HepG2 (cell line): ENCODE measurements around the gene WSB1. TPM values are rescaled to one million over a fixed set of nuclear protein-coding genes. Genes with fewer than 3 reads are reported as not detected.
"Not testable (repeated sequence)": the region's sequence is repeated elsewhere in the genome, so short reads cannot be mapped to it uniquely, and the experiment has no call there.

ENCODE experiments used
- ATAC-seq: fragments of 200-7000 bp; cut with Tn5 transposase; 3 replicates; pipeline ENCODE4 v1.9.1; 2020; ENCODE audit warnings: mild to moderate bottlenecking, moderate library complexity
- BruUV-seq: library from RNA; stranded (reverse); fragments of 400-500 nt; replicated peaks from 2 replicates; lab custom pipeline; 2021; lab: Mats Ljungman, UMichigan
- CTCF ChIA-PET: fragments of 300-600 bp; formaldehyde crosslinking; extraction: SDS; loops from one replicate; lab custom pipeline; 2021; ENCODE audit warnings: low total read pairs, inconsistent platforms, low intra/inter-chr PET ratio; lab: Yijun Ruan, JAX
- POLR2A ChIA-PET: fragments of 350-600 bp; sonication (Branson Sonifier 250); formaldehyde crosslinking; loops from one replicate; lab custom pipeline; 2020; ENCODE audit warnings: antibody characterized with exemption, inconsistent platforms; lab: Yijun Ruan, JAX
- DNase-seq: peaks from one replicate; pipeline ENCODE4 v3.0.0-alpha.2; 2015; ENCODE audit warnings: low spot score
- FAIRE-seq: peaks from 3 replicates; lab custom pipeline; 2011; peaks lifted over from hg19 to GRCh38; lab: Jason Lieb, UNC
- H2AFZ ChIP-seq: one replicate; pipeline ENCODE4 v1.6.1; 2011; ENCODE audit warnings: low read length, inconsistent platforms
- H3K27ac ChIP-seq: fragments of 300-600 bp; 3 replicates; pipeline ENCODE4 v1.8.0; 2011; ENCODE audit warnings: mixed run types, mild to moderate bottlenecking, mixed read lengths, low read length, inconsistent platforms; ENCODE audit not compliant: insufficient read depth; ENCODE audit errors: extremely low read length
- H3K27me3 ChIP-seq, 2 experiments: fragments of 200-600 bp in 1 of 2; 2 replicates in 1 of 2; 3 replicates in 1 of 2; pipeline versions ENCODE4 v1.6.0 to v1.8.0; 2011; ENCODE audit warnings: low read length in 2 of 2, mild to moderate bottlenecking in 2 of 2, moderate library complexity in 2 of 2, inconsistent platforms in 1 of 2; ENCODE audit not compliant: insufficient read depth in 2 of 2, control insufficient read depth in 1 of 2
- H3K36me3 ChIP-seq, 2 experiments: fragments of 200-600 bp in 1 of 2; replicated peaks in 1 of 2; 2 replicates in 1 of 2; 3 replicates in 1 of 2; pipeline versions ENCODE4 v1.5.1 to v1.8.0; 2011; ENCODE audit warnings: low read length in 2 of 2, inconsistent platforms in 1 of 2; ENCODE audit not compliant: insufficient read depth in 2 of 2, control insufficient read depth in 1 of 2
- H3K4me1 ChIP-seq: 2 replicates; pipeline ENCODE4 v1.5.1; 2012; ENCODE audit warnings: low read length, inconsistent platforms; ENCODE audit not compliant: insufficient read depth
- H3K4me2 ChIP-seq: 2 replicates; pipeline ENCODE4 v1.6.0; 2011; ENCODE audit warnings: low read depth, low read length, inconsistent platforms
- H3K4me3 ChIP-seq, 3 experiments: fragments of 200-600 bp in 1 of 3; sonication (generic), shearing (Covaris generic) in 1 of 3; replicated peaks in 1 of 3; 2 replicates each; pipeline ENCODE4 v1.5.1; 2011 to 2016; ENCODE audit warnings: low read length in 3 of 3, inconsistent platforms in 2 of 3, low read depth in 2 of 3, mild to moderate bottlenecking in 2 of 3, control low read depth in 1 of 3, mixed read lengths in 1 of 3; ENCODE audit not compliant: insufficient read depth in 1 of 3
- H3K79me2 ChIP-seq: one replicate; pipeline ENCODE4 v1.6.1; 2011; ENCODE audit warnings: low read length, inconsistent platforms; ENCODE audit not compliant: insufficient read depth
- H3K9ac ChIP-seq: 2 replicates; pipeline ENCODE4 v1.6.0; 2011; ENCODE audit warnings: mild to moderate bottlenecking, low read depth, low read length, inconsistent platforms; ENCODE audit not compliant: insufficient read depth
- H3K9me3 ChIP-seq: 2 replicates; pipeline ENCODE4 v1.5.1; 2012; ENCODE audit warnings: mild to moderate bottlenecking, low read length
- H4K20me1 ChIP-seq: 2 replicates; pipeline ENCODE4 v1.6.0; 2011; ENCODE audit warnings: inconsistent platforms, mild to moderate bottlenecking, low read length, moderate library complexity; ENCODE audit not compliant: insufficient read depth
- CEBPB ChIP-seq: IDR thresholded peaks from 2 replicates; pipeline ENCODE4 v1.6.1; 2011; ENCODE audit warnings: low read depth, low read length, improper control_type of control experiment, borderline replicate concordance
- FOXK1 ChIP-seq: sonication (generic); formaldehyde crosslinking; IDR thresholded peaks from 2 replicates; pipeline ENCODE4 v1.4.0; 2020; ENCODE audit warnings: low read depth, missing genetic modification reagents, borderline replicate concordance
- GATAD2A ChIP-seq: IDR thresholded peaks from 2 replicates; pipeline ENCODE4 v1.6.1; 2016
- KDM1A ChIP-seq: IDR thresholded peaks from 2 replicates; pipeline ENCODE4 v1.6.1; 2016; ENCODE audit warnings: missing compliant biosample characterization
- NR2F1 ChIP-seq, 2 experiments: fragments of 450-650 bp in 1 of 2; formaldehyde crosslinking in 1 of 2; IDR thresholded peaks; 2 replicates each; pipeline versions ENCODE4 v1.5.0 to v1.6.1; 2016 to 2020; ENCODE audit warnings: mild to moderate bottlenecking in 1 of 2, missing compliant biosample characterization in 1 of 2, missing genetic modification reagents in 1 of 2, moderate library complexity in 1 of 2
- NR2F6 ChIP-seq, 2 experiments: IDR thresholded peaks; 2 replicates each; pipeline ENCODE4 v1.6.1; 2016; ENCODE audit warnings: antibody characterized with exemption in 1 of 2, mild to moderate bottlenecking in 1 of 2
- POGZ ChIP-seq: sonication (generic); formaldehyde crosslinking; IDR thresholded peaks from 2 replicates; pipeline ENCODE4 v1.4.0; 2020; ENCODE audit warnings: mild to moderate bottlenecking, missing genetic modification reagents
- RARA ChIP-seq: IDR thresholded peaks from 2 replicates; pipeline ENCODE4 v1.6.1; 2016; ENCODE audit warnings: missing genetic modification reagents, missing compliant biosample characterization
- RXRA ChIP-seq: sonication (generic); formaldehyde crosslinking; IDR thresholded peaks from 2 replicates; pipeline ENCODE4 v1.5.1; 2020; ENCODE audit warnings: missing genetic modification reagents
- SALL1 ChIP-seq: sonication (generic); formaldehyde crosslinking; IDR thresholded peaks from 2 replicates; pipeline ENCODE4 v1.8.0; 2022; ENCODE audit warnings: mild to moderate bottlenecking, missing genetic modification reagents
- SOX5 ChIP-seq: IDR thresholded peaks from 2 replicates; pipeline ENCODE4 v1.6.1; 2016; ENCODE audit warnings: borderline replicate concordance
- SOX6 ChIP-seq, 2 experiments: fragments of 450-650 bp in 1 of 2; sonication (generic) in 1 of 2; formaldehyde crosslinking in 1 of 2; IDR thresholded peaks; 2 replicates each; pipeline versions ENCODE4 v1.4.0 to v1.6.1; 2017 to 2020; ENCODE audit warnings: antibody characterized with exemption in 1 of 2, mild to moderate bottlenecking in 1 of 2, missing genetic modification reagents in 1 of 2
- SP5 ChIP-seq: IDR thresholded peaks from 2 replicates; pipeline ENCODE4 v1.6.1; 2016; ENCODE audit warnings: low read depth, borderline replicate concordance
- ZMYM2 ChIP-seq: sonication (generic); formaldehyde crosslinking; IDR thresholded peaks from 2 replicates; pipeline ENCODE4 v1.8.0; 2022; ENCODE audit warnings: mild to moderate bottlenecking, missing genetic modification reagents
- ZMYM3 ChIP-seq: sonication (generic); formaldehyde crosslinking; IDR thresholded peaks from 2 replicates; pipeline ENCODE4 v1.5.1; 2020; ENCODE audit warnings: mild to moderate bottlenecking, missing genetic modification reagents
- WGBS: methylation state at CpG from one replicate; pipeline ENCODE4 v1.1.6; 2017; ENCODE audit warnings: low lambda C conversion rate; 5-methylcytosine and 5-hydroxymethylcytosine counted together
- in situ Hi-C: cut with HindIII; loops from 2 replicates; pipeline ENCODE4 v1.10.0; 2017; ENCODE audit warnings: low pct_unique_long_range_greater_than_20kb; ENCODE audit not compliant: extremely low pct_ligation_motif_present
- intact Hi-C: fragments of 100-400 bp; cut with micrococcal nuclease; formaldehyde crosslinking; loops from one replicate; pipeline ENCODE4 v1.10.0; 2022; ENCODE audit not compliant: unreplicated experiment
- polyA plus RNA-seq, 8 experiments: library from polyadenylated mRNA; depleted of rRNA in 3 of 8; stranded (reverse) in 7 of 8; unstranded in 1 of 8; fragments of >200 nt; fragmentation: Illumina TruSeq in 4 of 8; extraction: Trizol in 4 of 8; gene quantifications; 2 replicates each; pipeline versions ENCODE4 v1.2.1 to v1.2.3, GENCODE V29; 2011 to 2016; ENCODE audit warnings: low read depth in 4 of 8, missing spikeins in 1 of 8, mixed read lengths in 1 of 8; ENCODE audit not compliant: insufficient read depth in 1 of 8
- total RNA-seq, 5 experiments: library from RNA; depleted of rRNA; stranded (reverse); fragments of >200 nt; fragmentation: Illumina TruSeq; extraction: Trizol; gene quantifications; 2 replicates each; pipeline ENCODE4 v1.2.3, GENCODE V29; 2016; ENCODE audit warnings: low read depth in 1 of 5
- TF ChIP-seq, protein P1 (sequence below): IDR thresholded peaks from 2 replicates; pipeline ENCODE4 v1.4.0; 2020; ENCODE audit warnings: mild to moderate bottlenecking, missing genetic modification reagents
- TF ChIP-seq, protein P2 (sequence below): sonication (generic); formaldehyde crosslinking; IDR thresholded peaks from 2 replicates; pipeline ENCODE4 v1.4.0; 2020; ENCODE audit warnings: missing genetic modification reagents, borderline replicate concordance
- TF ChIP-seq, protein P3 (sequence below): sonication (generic); formaldehyde crosslinking; IDR thresholded peaks from 2 replicates; pipeline ENCODE4 v1.5.0; 2020; ENCODE audit warnings: mild to moderate bottlenecking, missing genetic modification reagents

The WSB1 gene
- total and polyA plus RNA-seq, 2 of the 13 experiments (the other 11 are each of a cell fraction or from before 2014, with no cell fraction given) = 81.3 to 294 TPM

DNA sequence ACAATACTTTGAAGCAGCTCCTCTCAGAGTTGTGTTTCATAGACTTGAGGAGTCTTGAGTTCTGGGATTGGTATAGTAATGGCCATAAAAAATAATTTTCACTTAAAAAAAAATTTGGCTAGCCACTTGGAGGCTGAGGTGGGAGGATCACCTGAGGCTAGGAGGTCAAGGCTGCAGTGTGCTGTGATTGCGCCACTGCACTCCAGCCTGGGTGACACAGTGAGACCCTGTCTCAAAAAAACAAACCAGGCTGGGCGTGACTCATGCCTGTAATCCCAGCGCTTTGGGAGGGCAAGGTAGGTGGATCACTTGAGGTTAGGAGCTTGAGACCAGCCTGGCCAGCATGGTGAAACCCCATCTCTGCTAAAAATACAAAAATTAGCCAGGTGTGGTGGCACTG is 14.8 kb upstream of the WSB1 start:
- POLR2A ChIA-PET = interaction anchor here (2.3 kb wide), 1 partner anchor 15 kb away, joined by 11 read pairs; the partner anchor contains the start of gene WSB1
- BruUV-seq; ATAC-seq; H2AFZ ChIP-seq; H4K20me1 ChIP-seq; H3K27me3 ChIP-seq; FAIRE-seq; H3K27ac ChIP-seq; H3K4me3 ChIP-seq; H3K36me3 ChIP-seq; intact Hi-C loops; H3K9me3 ChIP-seq; H3K4me2 ChIP-seq; H3K79me2 ChIP-seq; in situ Hi-C loops; H3K9ac ChIP-seq; CTCF ChIA-PET; TF ChIP-seq SOX6 (IDR thresholded peaks at IDR 0.05): not testable (repeated sequence)
- DNase-seq = peak; percentile 31
- H3K4me1 ChIP-seq = peaks cover 17% of the 10 kb centered on the region
- WGBS = 18% methylated on average over 3 of the region's 3 CpGs
- 0 out of 2 replicates have a peak, but pooled peaks have one; percentile 17 for TF ChIP-seq SALL1 (CRISPR knock-in tag)
- TF ChIP-seq KDM1A = peak; percentile 26; the same call in 1 of the 2 replicates
- TF ChIP-seq POGZ (CRISPR knock-in tag) = 0 out of 2 replicates have a peak, but pooled peaks have one; percentile 47
- TF ChIP-seq SOX6 (CRISPR knock-in tag; IDR thresholded peaks at IDR 0.05) = peak; percentile 32; the same call in 1 of the 2 replicates
- TF ChIP-seq, protein P1, sequence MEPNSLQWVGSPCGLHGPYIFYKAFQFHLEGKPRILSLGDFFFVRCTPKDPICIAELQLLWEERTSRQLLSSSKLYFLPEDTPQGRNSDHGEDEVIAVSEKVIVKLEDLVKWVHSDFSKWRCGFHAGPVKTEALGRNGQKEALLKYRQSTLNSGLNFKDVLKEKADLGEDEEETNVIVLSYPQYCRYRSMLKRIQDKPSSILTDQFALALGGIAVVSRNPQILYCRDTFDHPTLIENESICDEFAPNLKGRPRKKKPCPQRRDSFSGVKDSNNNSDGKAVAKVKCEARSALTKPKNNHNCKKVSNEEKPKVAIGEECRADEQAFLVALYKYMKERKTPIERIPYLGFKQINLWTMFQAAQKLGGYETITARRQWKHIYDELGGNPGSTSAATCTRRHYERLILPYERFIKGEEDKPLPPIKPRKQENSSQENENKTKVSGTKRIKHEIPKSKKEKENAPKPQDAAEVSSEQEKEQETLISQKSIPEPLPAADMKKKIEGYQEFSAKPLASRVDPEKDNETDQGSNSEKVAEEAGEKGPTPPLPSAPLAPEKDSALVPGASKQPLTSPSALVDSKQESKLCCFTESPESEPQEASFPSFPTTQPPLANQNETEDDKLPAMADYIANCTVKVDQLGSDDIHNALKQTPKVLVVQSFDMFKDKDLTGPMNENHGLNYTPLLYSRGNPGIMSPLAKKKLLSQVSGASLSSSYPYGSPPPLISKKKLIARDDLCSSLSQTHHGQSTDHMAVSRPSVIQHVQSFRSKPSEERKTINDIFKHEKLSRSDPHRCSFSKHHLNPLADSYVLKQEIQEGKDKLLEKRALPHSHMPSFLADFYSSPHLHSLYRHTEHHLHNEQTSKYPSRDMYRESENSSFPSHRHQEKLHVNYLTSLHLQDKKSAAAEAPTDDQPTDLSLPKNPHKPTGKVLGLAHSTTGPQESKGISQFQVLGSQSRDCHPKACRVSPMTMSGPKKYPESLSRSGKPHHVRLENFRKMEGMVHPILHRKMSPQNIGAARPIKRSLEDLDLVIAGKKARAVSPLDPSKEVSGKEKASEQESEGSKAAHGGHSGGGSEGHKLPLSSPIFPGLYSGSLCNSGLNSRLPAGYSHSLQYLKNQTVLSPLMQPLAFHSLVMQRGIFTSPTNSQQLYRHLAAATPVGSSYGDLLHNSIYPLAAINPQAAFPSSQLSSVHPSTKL = peak; percentile 68
- TF ChIP-seq RXRA = 0 out of 2 replicates have a peak, but pooled peaks have one; percentile 29
- TF ChIP-seq ZMYM3 (CRISPR knock-in tag) = peak; percentile 57; the same call in 1 of the 2 replicates
- TF ChIP-seq SOX5 (CRISPR knock-in tag) = peak; percentile 31; the same call in 1 of the 2 replicates
- TF ChIP-seq GATAD2A (CRISPR knock-in tag) = peak; percentile 38; the same call in 1 of the 2 replicates
- TF ChIP-seq, protein P2, sequence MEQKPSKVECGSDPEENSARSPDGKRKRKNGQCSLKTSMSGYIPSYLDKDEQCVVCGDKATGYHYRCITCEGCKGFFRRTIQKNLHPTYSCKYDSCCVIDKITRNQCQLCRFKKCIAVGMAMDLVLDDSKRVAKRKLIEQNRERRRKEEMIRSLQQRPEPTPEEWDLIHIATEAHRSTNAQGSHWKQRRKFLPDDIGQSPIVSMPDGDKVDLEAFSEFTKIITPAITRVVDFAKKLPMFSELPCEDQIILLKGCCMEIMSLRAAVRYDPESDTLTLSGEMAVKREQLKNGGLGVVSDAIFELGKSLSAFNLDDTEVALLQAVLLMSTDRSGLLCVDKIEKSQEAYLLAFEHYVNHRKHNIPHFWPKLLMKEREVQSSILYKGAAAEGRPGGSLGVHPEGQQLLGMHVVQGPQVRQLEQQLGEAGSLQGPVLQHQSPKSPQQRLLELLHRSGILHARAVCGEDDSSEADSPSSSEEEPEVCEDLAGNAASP (CRISPR knock-in tag) = peak; percentile 43; the same call in 1 of the 2 replicates
- 0 out of 2 replicates have a peak, but pooled peaks have one; percentile 18 for TF ChIP-seq ZMYM2 (CRISPR knock-in tag)
- peak; percentile 26; the same call in 1 of the 2 replicates for TF ChIP-seq FOXK1 (CRISPR knock-in tag)
- peak; percentile 38 to 52; a peak in 2 of 4 replicates for TF ChIP-seq NR2F1 (CRISPR knock-in tag; IDR thresholded peaks at IDR 0.05)
- TF ChIP-seq, protein P3, sequence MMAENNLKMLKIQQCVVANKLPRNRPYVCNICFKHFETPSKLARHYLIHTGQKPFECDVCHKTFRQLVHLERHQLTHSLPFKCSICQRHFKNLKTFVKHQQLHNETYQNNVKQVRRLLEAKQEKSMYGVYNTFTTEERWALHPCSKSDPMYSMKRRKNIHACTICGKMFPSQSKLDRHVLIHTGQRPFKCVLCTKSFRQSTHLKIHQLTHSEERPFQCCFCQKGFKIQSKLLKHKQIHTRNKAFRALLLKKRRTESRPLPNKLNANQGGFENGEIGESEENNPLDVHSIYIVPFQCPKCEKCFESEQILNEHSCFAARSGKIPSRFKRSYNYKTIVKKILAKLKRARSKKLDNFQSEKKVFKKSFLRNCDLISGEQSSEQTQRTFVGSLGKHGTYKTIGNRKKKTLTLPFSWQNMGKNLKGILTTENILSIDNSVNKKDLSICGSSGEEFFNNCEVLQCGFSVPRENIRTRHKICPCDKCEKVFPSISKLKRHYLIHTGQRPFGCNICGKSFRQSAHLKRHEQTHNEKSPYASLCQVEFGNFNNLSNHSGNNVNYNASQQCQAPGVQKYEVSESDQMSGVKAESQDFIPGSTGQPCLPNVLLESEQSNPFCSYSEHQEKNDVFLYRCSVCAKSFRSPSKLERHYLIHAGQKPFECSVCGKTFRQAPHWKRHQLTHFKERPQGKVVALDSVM (CRISPR knock-in tag) = peak; percentile 98
- TF ChIP-seq RARA (CRISPR knock-in tag) = peak; percentile 74
- peak; percentile 46 for TF ChIP-seq NR2F6 (IDR thresholded peaks at IDR 0.05)
- peak; percentile 90 for TF ChIP-seq NR2F6 (CRISPR knock-in tag; IDR thresholded peaks at IDR 0.05)
- TF ChIP-seq SP5 (CRISPR knock-in tag) = peak; percentile 29; the same call in 1 of the 2 replicates
- peak; percentile 56; the same call in 1 of the 2 replicates for TF ChIP-seq CEBPB
